ENCODE data around the gene AIFM2.

DNA sequence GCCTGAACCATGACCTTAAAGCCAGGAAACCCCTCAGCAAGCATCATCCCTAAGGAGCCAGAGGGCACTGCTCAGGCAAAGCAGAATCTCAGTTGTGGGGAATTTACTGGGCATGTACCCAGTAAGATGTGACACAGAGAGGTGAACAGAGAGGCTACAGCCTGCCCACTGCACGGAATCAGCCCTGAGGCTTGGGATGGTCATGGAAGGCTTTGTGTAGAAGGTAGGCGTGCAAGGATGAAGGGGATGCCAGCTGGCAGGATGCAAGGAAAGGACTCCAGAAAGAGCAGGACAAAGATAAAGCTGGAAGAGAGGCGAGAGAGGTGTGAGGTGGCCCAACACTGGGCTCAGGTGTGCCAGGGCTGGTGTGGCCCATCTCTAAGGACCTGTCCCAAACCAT lies 2.4 kb upstream of the AIFM2 start:
- no peak for TF ChIP-seq NR2F6 (IDR thresholded peaks at IDR 0.05)
- TF ChIP-seq NR2F6 (CRISPR knock-in tag; IDR thresholded peaks at IDR 0.05) = no peak
- TF ChIP-seq POLR2A (IDR thresholded peaks at IDR 0.05; ENCODE audit: insufficient read depth in 1 of 2, low read depth in 2 of 2, low read length in 2 of 2) = no peak
- TF ChIP-seq ZNF704 (CRISPR knock-in tag; IDR thresholded peaks at IDR 0.05; ENCODE audit: borderline replicate concordance) = no peak
- TF ChIP-seq FOXK2 (IDR thresholded peaks at IDR 0.05) = no peak
- TF ChIP-seq NBN (conservative IDR thresholded peaks at IDR 0.05) = no peak
- TF ChIP-seq, protein P1, sequence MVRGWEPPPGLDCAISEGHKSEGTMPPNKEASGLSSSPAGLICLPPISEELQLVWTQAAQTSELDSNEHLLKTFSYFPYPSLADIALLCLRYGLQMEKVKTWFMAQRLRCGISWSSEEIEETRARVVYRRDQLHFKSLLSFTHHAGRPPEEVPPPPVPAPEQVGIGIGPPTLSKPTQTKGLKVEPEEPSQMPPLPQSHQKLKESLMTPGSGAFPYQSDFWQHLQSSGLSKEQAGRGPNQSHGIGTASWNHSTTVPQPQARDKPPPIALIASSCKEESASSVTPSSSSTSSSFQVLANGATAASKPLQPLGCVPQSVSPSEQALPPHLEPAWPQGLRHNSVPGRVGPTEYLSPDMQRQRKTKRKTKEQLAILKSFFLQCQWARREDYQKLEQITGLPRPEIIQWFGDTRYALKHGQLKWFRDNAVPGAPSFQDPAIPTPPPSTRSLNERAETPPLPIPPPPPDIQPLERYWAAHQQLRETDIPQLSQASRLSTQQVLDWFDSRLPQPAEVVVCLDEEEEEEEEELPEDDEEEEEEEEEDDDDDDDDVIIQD (CRISPR knock-in tag; IDR thresholded peaks at IDR 0.05; ENCODE audit: low read depth) = no peak
- no peak for TF ChIP-seq EZH2 (conservative IDR thresholded peaks at IDR 0.05; ENCODE audit: low read depth, low read length)
- TF ChIP-seq REPIN1 (CRISPR knock-in tag; IDR thresholded peaks at IDR 0.05; ENCODE audit: borderline replicate concordance, low read depth) = no peak
- TF ChIP-seq CTCF (CRISPR knock-in tag; IDR thresholded peaks at IDR 0.05) = no peak
- TF ChIP-seq HDAC2 (CRISPR knock-in tag; IDR thresholded peaks at IDR 0.05) = no peak
- TF ChIP-seq ZNF615 (CRISPR knock-in tag; IDR thresholded peaks at IDR 0.05; ENCODE audit: borderline replicate concordance) = no peak
- TF ChIP-seq ZNF331 (CRISPR knock-in tag; IDR thresholded peaks at IDR 0.05) = no peak
- no peak for TF ChIP-seq SRF (IDR thresholded peaks at IDR 0.05; ENCODE audit: low read depth, low read length)

All from HepG2 (cell line).